Dedifferentiated amniotic fluid mesenchymal stem cell (primary cell): Measurements from ENCODE around the gene PDF.

Experiments
- DNase-seq: peaks from one replicate; pipeline ENCODE4 v3.0.0-alpha.2; 2016; ENCODE audit errors: extremely low spot score

The PDF gene

DNA sequence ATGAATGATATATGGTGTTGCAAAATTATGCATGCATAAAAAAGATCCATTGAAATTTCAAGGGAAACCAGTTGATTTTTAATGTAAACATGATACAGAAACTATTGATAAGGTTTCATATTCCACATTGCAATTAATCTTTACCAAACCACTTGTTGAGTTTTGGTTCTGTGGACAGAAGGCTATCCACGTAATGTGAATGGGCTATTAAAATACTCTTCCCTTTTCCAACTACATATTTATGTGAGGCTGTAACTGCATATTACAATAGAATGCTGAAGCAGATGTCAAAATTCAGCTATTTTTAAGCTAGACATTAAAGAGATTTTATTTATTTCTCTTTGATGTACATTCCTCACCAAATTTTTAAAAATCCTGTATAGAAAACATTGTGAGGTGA lies 53.0 kb downstream of the PDF start:
- no peak for DNase-seq
